CD4-positive, alpha-beta T cell treated with Interferon gamma for 1 hour (primary cell): ENCODE data around the gene C1QTNF8.

Experiments used
- DNase-seq: peaks from one replicate; pipeline ENCODE4 v3.0.0-alpha.2; 2020

C1QTNF8 gene

GRCh38 chr16:1126586-1126985, 30.5 kb upstream of the C1QTNF8 start:
- DNase-seq, result no peak

GRCh38 chr16:1126044-1126443, 30.0 kb upstream of the C1QTNF8 start:
- DNase-seq, result no peak

GRCh38 chr16:1125471-1125870, 29.4 kb upstream of the C1QTNF8 start:
- DNase-seq, result no peak

- DNase-seq, result no peak
These were observed 28.8 kb upstream of the C1QTNF8 start for GRCh38 chr16:1124795-1125194.

GRCh38 chr16:1124291-1124690, 28.2 kb upstream of the C1QTNF8 start:
- DNase-seq, result no peak

- no peak for DNase-seq
These were observed 27.6 kb upstream of the C1QTNF8 start for GRCh38 chr16:1123525-1124230.

- no peak for DNase-seq
These were observed 26.3 kb upstream of the C1QTNF8 start for GRCh38 chr16:1122398-1122765.

GRCh38 chr16:1121601-1122397, 25.8 kb upstream of the C1QTNF8 start:
- DNase-seq, result no peak

- no peak for DNase-seq
These were observed 25.0 kb upstream of the C1QTNF8 start for GRCh38 chr16:1121009-1121408.

- no peak for DNase-seq
These were observed 24.5 kb upstream of the C1QTNF8 start for GRCh38 chr16:1120577-1120941.

- no peak for DNase-seq
These were observed 23.9 kb upstream of the C1QTNF8 start for GRCh38 chr16:1119766-1120576.

- no peak for DNase-seq
These were observed 23.1 kb upstream of the C1QTNF8 start for GRCh38 chr16:1119129-1119528.

- DNase-seq, result no peak
These were observed 21.9 kb upstream of the C1QTNF8 start for GRCh38 chr16:1117926-1118325.

GRCh38 chr16:1117176-1117900, 21.3 kb upstream of the C1QTNF8 start:
- no peak for DNase-seq

- DNase-seq, result no peak
These were observed 20.6 kb upstream of the C1QTNF8 start for GRCh38 chr16:1116693-1117077.

- DNase-seq, result no peak
These were observed 18.0 kb upstream of the C1QTNF8 start for GRCh38 chr16:1113889-1114526.

GRCh38 chr16:1113489-1113888, 17.4 kb upstream of the C1QTNF8 start:
- no peak for DNase-seq

- no peak for DNase-seq
These were observed 16.6 kb upstream of the C1QTNF8 start for GRCh38 chr16:1112506-1113184.

- DNase-seq, result no peak
These were observed 13.6 kb upstream of the C1QTNF8 start for GRCh38 chr16:1109648-1110047.

GRCh38 chr16:1108299-1109252, 12.5 kb upstream of the C1QTNF8 start:
- no peak for DNase-seq

- DNase-seq, result no peak
These were observed 11.7 kb upstream of the C1QTNF8 start for GRCh38 chr16:1107731-1108130.
